ENCODE data around the gene ITGA6.

- TF ChIP-seq BHLHE40 (IDR thresholded peaks at IDR 0.05; ENCODE audit: borderline replicate concordance): no peak
- no peak for TF ChIP-seq ARNT (IDR thresholded peaks at IDR 0.05)
- TF ChIP-seq NFRKB (IDR thresholded peaks at IDR 0.05): no peak
- no peak for TF ChIP-seq L3MBTL2 (conservative IDR thresholded peaks at IDR 0.05)
- no peak for TF ChIP-seq SP1 (IDR thresholded peaks at IDR 0.05)
- TF ChIP-seq TARDBP (IDR thresholded peaks at IDR 0.05): no peak
These were observed 45.9 kb upstream of the ITGA6 start for GRCh38 chr2:172381275-172382027.

Measured in HEK293T (cell line).